ENCODE results near the gene DYSF. TPM values are rescaled to one million over a fixed set of nuclear protein-coding genes. Genes with fewer than 3 reads are reported as not detected.
"Not testable (repeated sequence)": the region's sequence is repeated elsewhere in the genome, so short reads cannot be mapped to it uniquely, and the experiment has no call there.

Gene DYSF
- polyA plus RNA-seq, 4 donors, result 15.0 to 18.1 (median 16.3) TPM

DNA sequence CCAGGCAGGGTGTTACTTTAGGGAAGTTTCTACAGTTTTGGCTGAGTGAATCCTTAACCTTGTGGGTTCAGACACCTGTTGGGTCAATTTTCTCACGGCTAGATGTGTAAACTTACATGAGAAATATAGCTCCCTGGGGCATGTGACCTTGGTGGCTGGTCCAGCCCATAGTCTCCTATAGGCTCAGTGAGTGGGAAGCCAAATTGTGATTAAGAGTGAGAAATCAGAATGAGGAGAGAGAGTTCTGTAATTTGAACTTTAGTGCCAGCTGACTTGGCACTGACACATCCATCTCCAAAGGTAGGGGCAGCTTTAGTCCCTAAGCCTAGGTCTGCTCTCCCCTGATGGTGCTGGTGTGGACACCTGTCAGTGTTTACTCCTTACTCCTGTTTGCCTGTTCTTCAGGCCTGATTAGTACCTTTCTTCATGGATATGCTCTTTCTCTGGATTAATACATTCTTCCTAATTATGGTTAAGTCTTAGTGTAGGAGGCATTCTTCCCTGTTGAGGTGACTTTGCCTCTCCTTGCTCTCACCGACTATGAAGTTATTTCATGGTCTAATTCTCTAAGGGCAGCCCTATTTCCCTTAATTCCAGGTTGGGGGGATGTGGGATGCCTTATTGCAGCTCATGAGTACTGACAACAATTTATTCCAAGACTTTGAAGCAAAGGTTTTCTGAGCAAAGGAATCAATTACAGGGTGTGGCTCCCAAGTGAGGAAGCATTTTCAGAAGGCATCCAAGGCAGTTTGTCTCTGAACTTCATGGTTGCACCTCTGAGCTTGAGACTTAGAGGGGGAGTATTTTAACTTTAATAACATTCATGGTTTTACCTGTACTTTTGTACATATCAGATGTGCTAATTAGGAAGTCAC lies 177.3 kb downstream of the DYSF start:
- no peak for DNase-seq (ENCODE audit: low read depth in 4 of 4, low spot score in 2 of 4)

DNA sequence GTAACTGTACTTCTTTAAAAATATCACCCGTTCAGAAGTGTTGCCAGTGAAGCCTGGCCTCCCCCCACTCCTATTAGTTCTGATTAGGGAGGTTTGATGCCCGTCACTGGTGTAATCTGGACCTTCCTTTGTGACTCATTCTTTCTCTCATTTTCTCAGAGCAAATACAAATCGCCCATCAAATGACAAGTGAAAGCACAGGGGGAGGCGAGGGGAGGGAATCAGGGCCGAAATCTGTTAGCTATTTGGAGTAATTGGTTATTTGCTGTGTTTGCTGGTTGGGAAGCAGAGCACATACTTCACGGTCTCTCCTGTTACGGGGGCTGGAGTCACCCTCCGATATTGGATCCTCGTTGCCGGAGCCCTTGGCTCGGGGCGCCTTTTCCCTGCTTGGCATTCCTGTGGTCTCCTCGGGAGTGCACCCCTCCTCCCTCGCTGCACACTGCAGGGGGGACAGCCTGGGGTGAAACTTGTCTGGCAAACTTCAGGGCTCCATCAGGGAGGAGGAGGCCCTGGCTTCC lies 178.1 kb downstream of the DYSF start:
- no peak for DNase-seq (ENCODE audit: low read depth in 4 of 4, low spot score in 2 of 4)

DNA sequence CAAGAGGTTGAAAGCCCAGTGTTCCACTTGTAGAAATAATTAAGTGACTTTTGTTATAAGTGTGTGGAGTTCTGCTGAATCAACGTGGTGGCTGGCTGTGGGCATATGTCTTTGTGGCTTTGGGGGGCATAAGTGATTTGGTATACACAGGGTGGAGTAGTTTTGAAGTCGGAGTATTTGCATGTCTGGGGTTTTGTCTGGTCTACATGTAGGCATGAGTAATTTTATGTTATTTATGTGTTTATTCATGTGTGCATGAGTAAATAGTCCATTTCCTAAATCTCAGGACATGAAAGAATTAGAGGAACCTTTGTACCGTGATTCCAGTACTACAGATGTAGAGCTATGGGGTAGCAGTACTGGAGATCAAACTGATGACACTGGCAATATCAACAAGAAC lies 179.7 kb downstream of the DYSF start:
- no peak for DNase-seq (ENCODE audit: low read depth in 4 of 4, low spot score in 2 of 4)

DNA sequence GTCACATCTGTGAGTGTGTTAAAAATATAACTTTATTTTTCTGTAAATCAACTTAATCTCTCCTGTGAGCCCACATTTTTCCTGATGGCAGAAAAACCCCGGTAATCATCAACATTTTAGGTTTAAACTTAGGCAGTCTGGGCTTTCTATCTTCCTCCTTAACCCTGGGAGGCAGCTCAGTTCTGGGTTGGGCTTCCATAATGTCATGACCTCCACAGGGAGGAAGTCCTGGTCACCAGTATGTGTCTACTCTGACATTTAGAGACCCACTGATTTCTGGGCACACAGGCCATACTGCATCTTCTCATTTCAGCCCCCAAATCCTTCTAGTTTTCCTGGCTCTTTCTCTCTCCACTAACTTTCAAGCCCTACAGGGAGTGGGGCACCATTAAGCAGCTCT lies 181.2 kb downstream of the DYSF start:
- no peak for DNase-seq (ENCODE audit: low read depth in 4 of 4, low spot score in 2 of 4)

DNA sequence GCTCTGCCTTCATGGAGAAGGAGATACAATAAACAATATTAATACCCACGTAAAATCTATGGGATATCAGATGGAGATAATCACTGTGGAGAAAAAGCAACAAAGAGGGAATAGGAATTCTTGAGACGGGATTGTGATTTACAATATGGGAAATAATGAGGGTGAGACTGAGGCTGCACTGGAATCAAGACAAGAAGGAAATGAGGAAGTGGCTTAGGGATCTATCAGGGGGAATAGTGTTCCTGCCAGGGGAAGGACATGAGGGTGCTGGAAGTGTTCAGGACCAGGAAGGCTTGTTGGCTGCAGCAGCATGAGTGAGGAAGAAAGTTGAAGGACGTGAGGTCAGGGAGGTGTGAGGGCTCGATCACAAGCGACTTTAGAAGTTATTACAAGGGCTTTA lies 182.4 kb downstream of the DYSF start:
- DNase-seq (ENCODE audit: low read depth in 4 of 4, low spot score in 2 of 4), result no peak

DNA sequence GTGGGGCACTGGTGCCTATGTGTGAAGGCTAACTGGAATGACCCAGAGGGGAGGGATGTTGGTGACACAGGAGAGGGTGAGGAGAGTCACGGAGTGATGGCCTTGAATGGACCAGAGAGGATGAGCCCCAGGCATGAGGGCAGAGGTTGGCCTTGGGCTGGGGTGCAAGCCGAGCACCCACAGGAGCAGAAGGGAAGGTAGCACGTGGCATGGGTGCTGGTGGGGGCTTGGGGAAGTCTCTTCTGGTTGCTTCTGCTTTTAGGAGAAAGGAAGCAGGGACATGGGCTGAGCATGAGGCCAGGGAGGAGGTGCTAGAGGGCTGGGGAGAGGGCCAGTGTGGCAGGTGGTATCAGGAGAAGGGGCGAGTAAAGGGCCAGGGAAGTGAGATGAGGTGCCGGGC lies 183.8 kb downstream of the DYSF start:
- DNase-seq (ENCODE audit: low read depth in 4 of 4, low spot score in 2 of 4), result no peak

DNA sequence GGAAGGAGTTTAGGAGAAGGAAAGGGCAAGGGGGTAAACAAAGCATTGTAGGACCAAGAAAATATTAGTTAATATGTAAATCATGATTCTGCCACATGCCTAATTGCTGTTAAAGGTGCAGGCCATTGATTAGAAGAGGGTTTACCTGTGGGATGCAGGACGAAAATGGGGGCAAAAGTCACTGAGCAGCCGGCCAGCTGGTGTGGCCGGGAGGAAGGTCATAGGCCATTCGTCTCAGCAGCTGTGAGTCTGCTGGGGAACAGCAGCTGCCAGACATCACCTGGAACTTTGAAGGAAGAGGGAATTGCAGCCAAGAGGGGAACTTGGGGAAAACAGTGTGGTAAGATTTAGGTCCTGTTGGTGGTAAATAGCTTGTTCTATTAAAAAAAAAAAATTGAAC lies 184.4 kb downstream of the DYSF start:
- DNase-seq (ENCODE audit: low read depth in 4 of 4, low spot score in 2 of 4), result no peak

DNA sequence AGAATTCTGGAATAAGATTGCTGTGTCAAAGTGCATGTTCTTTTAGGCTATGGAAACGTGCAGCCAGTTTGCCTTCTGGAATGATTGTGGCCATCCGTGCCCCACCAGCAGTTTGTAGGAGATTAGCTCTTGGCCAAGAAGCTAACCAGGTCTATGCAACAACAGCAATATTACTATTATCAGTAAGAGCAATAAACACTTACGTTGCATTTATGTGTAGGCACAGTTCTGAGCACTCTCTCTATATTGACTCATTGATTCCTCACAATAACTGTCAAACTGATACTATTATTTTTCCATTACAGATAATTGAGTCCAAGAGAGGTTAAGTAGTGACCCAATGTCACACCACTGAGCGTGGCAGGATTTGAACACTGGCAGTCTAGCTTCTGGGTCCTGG lies 186.4 kb downstream of the DYSF start:
- DNase-seq (ENCODE audit: low read depth in 4 of 4, low spot score in 2 of 4), result no peak

DNA sequence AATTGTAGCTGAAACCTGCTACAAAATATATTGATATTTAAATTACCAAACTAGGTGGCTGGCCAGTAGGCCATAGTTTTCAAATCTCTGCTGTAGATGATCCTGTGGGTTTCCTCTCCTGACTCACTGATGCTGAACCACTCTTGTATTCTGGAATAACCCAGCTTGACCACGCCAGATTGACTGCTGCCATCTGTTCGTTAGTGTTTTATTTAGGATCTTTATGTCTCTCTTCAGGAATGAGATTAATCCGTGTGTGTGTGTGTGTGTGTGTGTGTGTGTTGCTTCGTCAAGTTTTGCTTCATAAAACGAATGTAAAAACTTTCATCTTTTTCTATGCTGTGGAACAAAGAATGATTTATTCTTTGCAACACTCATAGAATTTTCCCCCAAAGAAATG lies 187.1 kb downstream of the DYSF start:
- no peak for DNase-seq (ENCODE audit: low read depth in 4 of 4, low spot score in 2 of 4)

DNA sequence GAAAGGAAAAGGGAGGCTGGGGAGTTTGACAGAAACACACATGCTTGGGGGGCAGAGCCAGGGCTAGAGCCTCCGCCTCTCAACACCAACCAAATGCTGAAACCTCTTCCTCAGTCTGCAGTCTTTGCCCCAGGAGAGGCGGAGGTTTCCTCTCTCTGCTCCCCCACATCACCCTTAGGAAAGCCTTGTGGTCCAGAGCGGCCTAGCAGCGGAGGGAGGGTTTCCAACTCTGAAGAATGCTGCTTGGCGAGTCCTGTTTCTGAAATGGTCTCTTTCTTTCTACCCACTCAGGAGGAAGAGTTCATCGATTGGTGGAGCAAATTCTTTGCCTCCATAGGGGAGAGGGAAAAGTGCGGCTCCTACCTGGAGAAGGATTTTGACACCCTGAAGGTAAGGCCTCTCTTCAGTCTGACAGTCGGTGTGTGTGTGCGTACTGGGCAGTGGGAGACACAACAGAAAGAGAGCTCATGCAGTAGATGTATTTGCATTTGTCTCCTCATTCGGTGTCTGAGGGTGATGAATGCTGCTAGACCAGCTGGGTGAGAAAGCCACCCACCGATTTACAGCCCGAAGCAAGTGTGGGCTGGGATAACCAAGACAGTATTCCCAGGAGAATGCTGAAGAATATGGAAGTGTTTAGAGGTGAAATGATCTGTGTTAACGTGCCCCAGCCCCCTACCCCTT lies 190.5 kb downstream of the DYSF start:
- no peak for DNase-seq (ENCODE audit: low read depth in 4 of 4, low spot score in 2 of 4)

DNA sequence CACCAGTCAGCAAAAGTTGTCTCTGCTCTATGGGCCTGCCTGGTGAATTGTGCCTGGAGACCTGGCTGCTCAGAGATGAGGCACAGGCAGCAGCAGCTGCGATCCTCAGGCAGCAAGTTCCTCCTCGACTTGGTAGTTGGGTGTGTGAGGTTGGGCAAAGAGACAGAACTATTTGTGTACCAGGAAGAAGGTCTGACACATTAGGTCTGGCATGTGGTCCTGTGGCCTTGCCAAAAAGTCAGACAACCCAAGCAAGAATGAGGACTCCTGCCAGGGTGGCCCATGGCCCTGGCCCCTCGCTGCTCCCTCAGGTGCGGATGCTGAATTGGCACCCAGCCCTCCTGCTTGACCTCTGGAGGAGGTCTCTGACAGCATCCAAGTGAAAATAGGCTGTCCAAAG lies 192.7 kb downstream of the DYSF start:
- DNase-seq (ENCODE audit: low read depth in 4 of 4, low spot score in 2 of 4), result no peak

DNA sequence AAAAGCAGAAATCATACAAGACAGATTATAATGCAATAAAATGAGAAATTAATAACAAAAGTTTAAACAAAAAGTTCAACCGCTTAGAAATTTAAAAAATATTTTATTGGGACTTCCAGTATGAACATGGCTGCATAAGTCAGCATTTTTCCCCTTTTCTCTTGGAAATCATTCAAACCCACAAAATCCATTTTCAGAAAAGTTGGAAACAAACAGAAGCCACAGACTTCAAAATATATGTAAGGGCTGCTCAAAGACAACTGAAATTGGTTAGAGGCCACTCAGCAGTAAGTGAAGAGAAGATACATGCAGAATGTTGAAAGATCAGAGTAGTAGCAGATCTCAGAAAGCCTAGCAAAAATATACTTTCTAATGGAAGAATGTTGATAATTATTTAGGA lies 194.0 kb downstream of the DYSF start:
- no peak for DNase-seq (ENCODE audit: low read depth in 4 of 4, low spot score in 2 of 4)

DNA sequence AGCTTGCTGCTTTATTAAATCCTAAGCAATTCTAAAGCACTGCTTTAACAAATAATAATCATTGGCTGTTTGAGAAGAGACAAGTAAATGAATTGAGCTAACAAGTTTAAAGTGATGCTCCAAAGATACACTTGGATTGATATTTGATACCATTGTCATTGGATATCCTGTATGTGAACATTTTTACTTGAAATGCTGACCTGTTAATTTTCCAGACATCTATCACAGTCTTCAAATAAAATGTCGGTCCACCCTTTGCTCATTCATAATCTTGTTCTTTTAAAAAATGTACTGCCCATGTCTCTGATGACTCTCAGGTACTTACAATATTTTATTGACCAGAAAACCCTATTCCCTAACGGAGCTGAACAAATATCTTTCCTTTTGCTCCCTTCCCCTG lies 202.1 kb downstream of the DYSF start:
- DNase-seq (ENCODE audit: low read depth in 4 of 4, low spot score in 2 of 4), result no peak

DNA sequence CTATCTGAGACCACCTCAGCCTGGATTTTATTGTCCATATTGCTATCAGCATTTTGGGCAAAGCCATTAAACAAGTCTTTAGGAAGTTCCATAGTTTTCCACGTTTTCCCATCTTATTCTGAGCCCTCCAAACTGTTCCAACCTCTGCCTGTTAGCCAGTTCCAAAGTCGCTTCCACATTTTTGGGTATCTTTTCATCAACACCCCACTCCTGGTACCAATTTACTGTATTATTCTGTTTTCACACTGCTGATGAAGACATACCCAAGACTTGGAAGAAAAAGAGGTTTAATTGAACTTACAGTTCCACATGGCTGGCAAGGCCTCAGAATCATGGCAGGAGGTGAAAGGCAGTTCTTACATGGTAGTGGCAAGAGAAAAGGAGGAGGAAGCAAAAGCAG lies 204.9 kb downstream of the DYSF start:
- DNase-seq (ENCODE audit: low read depth in 4 of 4, low spot score in 2 of 4), result not testable (repeated sequence)

DNA sequence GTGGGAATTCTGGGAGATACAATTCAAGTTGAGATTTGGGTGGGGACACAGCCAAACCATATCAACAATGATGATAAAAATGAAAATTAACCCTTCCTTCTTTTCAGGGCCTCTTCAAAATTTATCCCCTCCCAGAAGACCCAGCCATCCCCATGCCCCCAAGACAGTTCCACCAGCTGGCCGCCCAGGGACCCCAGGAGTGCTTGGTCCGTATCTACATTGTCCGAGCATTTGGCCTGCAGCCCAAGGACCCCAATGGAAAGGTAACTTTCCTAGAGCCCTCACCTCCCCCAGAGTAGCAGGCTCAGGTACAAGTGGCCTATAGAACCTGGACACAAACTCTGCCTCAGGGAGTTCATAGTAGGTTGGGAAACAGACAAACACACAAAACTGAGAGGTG lies 205.4 kb downstream of the DYSF start:
- no peak for DNase-seq (ENCODE audit: low read depth in 4 of 4, low spot score in 2 of 4)

DNA sequence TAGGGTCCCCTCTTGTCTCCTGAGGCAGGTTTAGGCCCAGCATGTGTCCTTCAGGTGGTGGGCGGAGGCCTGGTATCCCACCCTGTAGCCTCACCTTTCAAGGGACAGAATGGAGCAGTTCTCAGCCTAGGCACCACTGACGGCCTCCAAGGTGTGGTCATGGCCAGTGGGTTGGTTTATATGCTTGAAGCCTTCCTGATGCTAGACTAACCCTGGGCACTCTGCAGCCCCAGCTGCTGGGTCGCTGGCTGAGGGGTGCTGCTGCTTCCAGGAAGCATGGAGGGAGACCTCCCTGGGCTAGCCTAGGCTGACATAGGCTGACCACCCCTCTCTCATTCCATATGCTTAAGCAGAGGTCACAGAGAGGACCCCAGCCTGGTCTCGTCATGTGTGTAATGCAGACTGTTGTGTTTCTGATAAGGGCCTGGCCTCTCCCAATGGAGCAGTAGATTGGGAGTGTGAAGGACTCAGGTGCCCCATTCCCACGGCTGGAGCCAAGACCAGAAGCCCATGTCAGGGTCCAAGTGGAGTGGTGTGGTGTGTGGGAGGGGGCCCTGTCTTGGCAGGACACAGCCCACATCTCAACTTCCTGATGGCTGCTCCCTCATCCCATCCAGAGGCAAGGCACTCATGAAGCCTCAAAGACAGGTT lies 206.6 kb downstream of the DYSF start:
- no peak for DNase-seq (ENCODE audit: low read depth in 4 of 4, low spot score in 2 of 4)

DNA sequence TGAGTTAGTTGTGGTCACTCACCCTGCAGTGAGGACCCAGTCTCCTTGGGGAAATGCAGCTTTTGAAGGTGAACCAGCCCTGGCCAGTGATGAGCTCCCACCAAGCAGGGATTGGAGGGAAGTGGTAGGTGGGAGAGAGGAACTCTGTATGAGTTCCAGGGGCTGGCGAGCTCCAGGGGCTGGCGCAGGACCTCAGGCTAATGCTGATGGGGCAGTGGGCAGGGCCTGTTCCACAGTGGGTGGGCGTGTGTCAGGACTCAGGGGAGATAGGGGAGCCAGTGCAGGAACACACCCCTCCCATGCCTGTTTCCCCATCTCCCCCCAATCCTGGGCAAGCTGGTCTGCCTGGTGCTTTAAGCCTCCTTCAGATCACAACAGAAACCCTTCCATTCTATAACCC lies 208.4 kb downstream of the DYSF start:
- DNase-seq (ENCODE audit: low read depth in 4 of 4, low spot score in 2 of 4), result no peak

DNA sequence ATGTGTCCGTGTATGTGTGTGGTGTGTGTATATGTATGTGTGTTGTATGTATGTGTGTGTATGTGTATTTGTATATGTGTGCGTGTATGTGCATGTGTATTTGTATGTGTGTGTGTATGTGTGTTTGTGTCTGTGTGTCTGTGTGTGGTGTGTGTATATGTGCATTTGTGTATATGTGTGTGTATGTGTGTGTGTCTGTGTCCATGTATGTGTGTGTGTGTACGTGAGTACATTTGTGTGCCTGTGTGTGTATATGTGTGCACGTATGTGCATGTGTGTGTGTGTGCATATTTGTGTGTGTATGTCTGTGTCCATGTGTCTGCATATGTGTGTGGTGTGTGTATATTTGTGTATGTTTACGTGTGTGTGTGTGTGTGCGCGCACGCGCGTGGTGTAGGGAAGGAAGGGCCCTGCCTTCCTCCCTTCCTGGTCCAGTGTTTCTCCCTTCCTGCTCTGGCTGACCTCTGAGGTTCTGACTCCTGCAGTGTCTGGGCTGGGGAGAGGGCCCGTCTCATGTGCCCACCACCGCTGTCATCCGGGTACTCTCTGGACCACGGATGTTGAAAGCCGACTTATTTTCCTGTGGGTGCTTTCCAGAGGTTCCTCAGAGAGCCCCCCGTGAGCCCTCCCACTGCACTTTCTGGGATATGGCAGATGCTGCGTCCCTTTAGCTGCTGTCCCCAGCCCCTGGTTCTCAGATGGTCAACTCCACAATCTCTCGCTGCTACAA lies 209.5 kb downstream of the DYSF start:
- no peak for DNase-seq (ENCODE audit: low read depth in 4 of 4, low spot score in 2 of 4)

DNA sequence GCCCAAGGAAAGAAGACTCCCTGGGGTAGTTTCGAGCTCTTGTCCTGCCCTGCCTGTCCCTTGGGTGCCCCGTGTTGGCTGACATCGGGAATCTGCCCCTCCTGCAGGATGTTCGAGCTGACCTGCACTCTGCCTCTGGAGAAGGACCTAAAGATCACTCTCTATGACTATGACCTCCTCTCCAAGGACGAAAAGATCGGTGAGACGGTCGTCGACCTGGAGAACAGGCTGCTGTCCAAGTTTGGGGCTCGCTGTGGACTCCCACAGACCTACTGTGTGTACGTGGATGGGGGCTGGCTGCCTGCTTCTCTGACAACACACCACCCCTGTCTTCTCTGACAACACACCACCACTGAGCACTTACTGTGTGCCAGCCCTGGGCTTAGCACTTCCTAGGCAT lies 210.8 kb downstream of the DYSF start:
- DNase-seq (ENCODE audit: low read depth in 4 of 4, low spot score in 2 of 4), result no peak

DNA sequence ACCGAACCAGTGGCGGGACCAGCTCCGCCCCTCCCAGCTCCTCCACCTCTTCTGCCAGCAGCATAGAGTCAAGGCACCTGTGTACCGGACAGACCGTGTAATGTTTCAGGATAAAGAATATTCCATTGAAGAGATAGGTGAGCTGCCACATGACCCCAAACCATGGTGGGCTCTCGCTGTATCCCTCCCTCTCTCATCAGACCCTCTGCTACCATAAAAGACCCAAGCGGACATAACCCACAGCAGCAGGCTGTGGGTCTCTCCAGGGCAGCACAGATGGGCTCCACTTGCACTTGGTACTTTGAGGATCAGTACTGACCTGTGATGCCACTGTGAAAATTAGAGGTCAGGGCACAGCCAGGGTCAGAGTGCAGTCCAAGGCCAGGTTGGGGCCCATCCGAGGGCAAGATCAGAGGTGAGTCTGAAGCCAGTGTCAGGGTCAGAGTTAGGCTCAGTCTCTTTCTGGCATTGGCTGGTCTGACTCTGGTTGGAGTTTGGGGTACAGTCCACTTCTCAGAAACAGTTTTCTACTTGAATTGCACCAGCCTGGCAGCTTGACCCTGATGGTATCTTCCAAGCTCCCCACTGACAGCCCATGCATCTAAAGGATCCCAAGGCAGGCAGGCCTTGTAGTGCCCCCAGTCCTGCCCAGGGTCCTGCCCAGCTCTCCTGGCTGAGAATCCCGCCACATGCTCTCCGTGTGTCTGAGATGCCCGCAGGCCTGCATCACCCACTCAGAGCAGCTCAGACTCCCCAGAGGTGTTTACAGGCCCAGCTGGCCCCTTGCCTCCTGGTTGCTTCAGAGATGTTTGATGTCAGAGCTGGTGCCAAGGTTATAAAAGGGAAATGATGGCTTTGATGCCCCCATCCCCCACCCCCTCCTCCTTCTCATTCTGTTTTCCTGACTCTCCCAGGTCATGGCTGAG lies 212.1 kb downstream of the DYSF start:
- DNase-seq (ENCODE audit: low read depth in 4 of 4, low spot score in 2 of 4), result no peak
